ENCODE measurements around the gene DSCAM. TPM values are rescaled to one million over a fixed set of nuclear protein-coding genes. Genes with fewer than 3 reads are reported as not detected.
"Not testable (repeated sequence)": the region's sequence is repeated elsewhere in the genome, so short reads cannot be mapped to it uniquely, and the experiment has no call there.

Gene DSCAM
- total RNA-seq, 4 donors from 2014 or later, result 0.04 to 0.06 TPM; not detected in 2

GRCh38 chr21:40324389-40324788, 522.6 kb downstream of the DSCAM start:
- H3K27ac ChIP-seq, result no peak overlapping the region
- no peak for DNase-seq
- no peaks in the 10 kb centered on the region for H3K36me3 ChIP-seq
- TF ChIP-seq POLR2A (IDR thresholded peaks at IDR 0.05), result no peak
- TF ChIP-seq, protein P1, sequence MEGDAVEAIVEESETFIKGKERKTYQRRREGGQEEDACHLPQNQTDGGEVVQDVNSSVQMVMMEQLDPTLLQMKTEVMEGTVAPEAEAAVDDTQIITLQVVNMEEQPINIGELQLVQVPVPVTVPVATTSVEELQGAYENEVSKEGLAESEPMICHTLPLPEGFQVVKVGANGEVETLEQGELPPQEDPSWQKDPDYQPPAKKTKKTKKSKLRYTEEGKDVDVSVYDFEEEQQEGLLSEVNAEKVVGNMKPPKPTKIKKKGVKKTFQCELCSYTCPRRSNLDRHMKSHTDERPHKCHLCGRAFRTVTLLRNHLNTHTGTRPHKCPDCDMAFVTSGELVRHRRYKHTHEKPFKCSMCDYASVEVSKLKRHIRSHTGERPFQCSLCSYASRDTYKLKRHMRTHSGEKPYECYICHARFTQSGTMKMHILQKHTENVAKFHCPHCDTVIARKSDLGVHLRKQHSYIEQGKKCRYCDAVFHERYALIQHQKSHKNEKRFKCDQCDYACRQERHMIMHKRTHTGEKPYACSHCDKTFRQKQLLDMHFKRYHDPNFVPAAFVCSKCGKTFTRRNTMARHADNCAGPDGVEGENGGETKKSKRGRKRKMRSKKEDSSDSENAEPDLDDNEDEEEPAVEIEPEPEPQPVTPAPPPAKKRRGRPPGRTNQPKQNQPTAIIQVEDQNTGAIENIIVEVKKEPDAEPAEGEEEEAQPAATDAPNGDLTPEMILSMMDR (IDR thresholded peaks at IDR 0.05), result no peak
- H3K4me3 ChIP-seq, result no peak overlapping the region
- 12 to 18% methylated on average over 1 of the region's 1 CpG for WGBS, 2 donors
- intact Hi-C loops (cut with DNase I), result no loop called here
- H3K4me1 ChIP-seq, result no peaks in the 10 kb centered on the region
- H3K27me3 ChIP-seq, result no peaks in the 10 kb centered on the region
- H3K9me3 ChIP-seq, result no peaks in the 10 kb centered on the region

DNA sequence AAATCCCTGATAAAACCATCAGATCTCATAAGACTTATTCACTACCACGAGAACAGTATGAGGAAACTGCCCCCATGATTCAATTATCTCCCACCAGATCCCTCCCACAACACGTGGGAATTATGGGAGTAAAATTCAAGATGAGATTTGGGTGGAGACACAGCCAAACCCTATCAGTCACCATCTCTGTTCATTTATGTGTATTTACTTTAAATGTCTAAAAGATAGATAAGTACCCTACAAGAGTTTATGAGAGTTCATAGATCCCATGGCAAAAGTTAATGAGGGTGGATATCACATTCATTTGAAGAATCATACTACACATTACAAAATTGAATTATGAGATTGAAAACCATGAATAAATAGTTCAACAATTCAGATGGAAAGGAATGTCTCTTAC, 526.2 kb downstream of the DSCAM start:
- H3K4me3 ChIP-seq; H3K36me3 ChIP-seq; intact Hi-C loops (cut with DNase I); DNase-seq; H3K4me1 ChIP-seq; H3K9me3 ChIP-seq; H3K27ac ChIP-seq; H3K27me3 ChIP-seq: not testable (repeated sequence)
- WGBS, 2 donors, result 19 to 27% methylated on average over 2 of the region's 2 CpGs

- Histone ChIP-seq H3K36me3 (no peaks in the 10 kb centered on the region), H3K9me3 (no peaks in the 10 kb centered on the region), H3K4me3 (no peak overlapping the region), H3K27me3 (no peaks in the 10 kb centered on the region), H3K4me1 (no peaks in the 10 kb centered on the region), H3K27ac (no peak overlapping the region)
- WGBS, 2 donors, result 81 to 82% methylated on average over 4 to 9 of the region's 9 CpGs
- DNase-seq, result no peak
- TF ChIP-seq, protein P1 (IDR thresholded peaks at IDR 0.05), result no peak
- TF ChIP-seq POLR2A (IDR thresholded peaks at IDR 0.05), result no peak
- intact Hi-C loops (cut with DNase I), result no loop called here
Measured at GRCh38 chr21:40318371-40318770, 528.6 kb downstream of the DSCAM start.

DNA sequence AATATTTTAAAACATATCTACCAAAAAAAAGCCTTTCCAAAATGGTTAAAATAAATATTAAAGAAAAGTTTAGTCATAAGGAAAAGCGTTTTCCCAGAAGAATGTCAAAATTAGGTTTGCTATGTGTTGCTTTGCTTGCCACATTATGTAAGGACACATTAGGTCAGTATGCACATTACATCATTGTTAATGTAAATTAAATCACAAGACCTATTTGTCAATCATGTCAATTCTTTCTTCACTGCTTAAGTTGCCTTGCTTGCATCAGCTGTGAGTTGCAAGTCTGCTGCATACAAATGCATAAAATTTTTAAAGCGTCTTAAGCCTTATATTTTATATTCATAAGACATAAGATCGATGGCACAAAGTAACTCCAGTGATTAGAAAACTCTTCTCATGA, 530.9 kb downstream of the DSCAM start:
- WGBS, 2 donors, result 69 to 70% methylated on average over 3 of the region's 3 CpGs
- H3K27me3 ChIP-seq, result no peaks in the 10 kb centered on the region
- no peak for TF ChIP-seq POLR2A (IDR thresholded peaks at IDR 0.05)
- TF ChIP-seq, protein P1 (IDR thresholded peaks at IDR 0.05), result no peak
- H3K27ac ChIP-seq, result no peak overlapping the region
- no peaks in the 10 kb centered on the region for H3K9me3 ChIP-seq
- intact Hi-C loops (cut with DNase I), result no loop called here
- H3K36me3 ChIP-seq, result no peaks in the 10 kb centered on the region
- no peak overlapping the region for H3K4me3 ChIP-seq
- no peak for DNase-seq
- no peaks in the 10 kb centered on the region for H3K4me1 ChIP-seq

DNA sequence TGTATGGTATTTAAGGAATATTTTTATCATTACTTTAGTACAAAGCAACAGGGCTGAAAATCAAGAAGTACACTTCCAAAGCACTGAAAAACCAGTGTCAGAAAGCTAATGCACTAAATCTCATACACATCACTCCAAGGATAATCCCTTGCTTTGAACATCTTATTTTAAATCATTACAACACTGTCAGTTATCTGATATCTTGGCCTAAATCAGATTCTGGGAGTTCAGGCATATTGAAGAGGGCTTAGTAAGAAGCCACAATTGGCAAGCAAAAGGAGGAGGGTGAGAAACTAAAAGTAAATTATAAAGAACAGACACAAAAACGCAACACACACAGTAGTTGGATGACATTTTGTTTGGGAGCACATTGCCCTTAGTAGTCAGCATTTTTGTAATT, 531.3 kb downstream of the DSCAM start:
- Histone ChIP-seq H3K4me3 (no peak overlapping the region), H3K27ac (no peak overlapping the region), H3K4me1 (no peaks in the 10 kb centered on the region), H3K36me3 (no peaks in the 10 kb centered on the region), H3K9me3 (no peaks in the 10 kb centered on the region), H3K27me3 (no peaks in the 10 kb centered on the region)
- WGBS, 2 donors, result 45 to 61% methylated on average over 1 of the region's 1 CpG
- TF ChIP-seq POLR2A (IDR thresholded peaks at IDR 0.05), result no peak
- TF ChIP-seq, protein P1 (IDR thresholded peaks at IDR 0.05), result no peak
- DNase-seq, result no peak
- intact Hi-C loops (cut with DNase I), result no loop called here

DNA sequence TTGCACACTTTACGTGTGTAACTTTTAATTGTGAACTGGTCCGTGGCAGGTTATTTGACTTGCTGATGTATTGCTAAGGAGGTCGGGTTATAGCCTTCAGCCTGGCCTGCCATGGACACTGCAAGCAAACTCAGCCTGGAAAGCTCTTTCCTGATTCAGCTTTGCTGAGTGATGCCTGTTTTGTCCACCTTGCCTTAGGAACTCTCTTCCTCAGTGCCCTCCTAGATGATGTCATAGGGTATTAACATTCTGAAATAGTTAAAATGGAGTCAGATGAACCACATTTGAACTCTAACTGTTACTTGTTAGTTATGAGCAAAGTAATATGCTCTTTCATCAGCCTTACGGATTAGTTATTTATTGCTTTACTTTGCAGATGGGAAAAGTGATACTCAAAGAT, 533.7 kb downstream of the DSCAM start:
- no peaks in the 10 kb centered on the region for H3K36me3 ChIP-seq
- no peak for DNase-seq
- H3K4me3 ChIP-seq, result no peak overlapping the region
- H3K9me3 ChIP-seq, result no peaks in the 10 kb centered on the region
- no peaks in the 10 kb centered on the region for H3K4me1 ChIP-seq
- H3K27ac ChIP-seq, result no peak overlapping the region
- WGBS, 2 donors, result 80 to 88% methylated on average over 4 of the region's 4 CpGs
- no peaks in the 10 kb centered on the region for H3K27me3 ChIP-seq
- intact Hi-C loops (cut with DNase I), result no loop called here
- no peak for TF ChIP-seq POLR2A (IDR thresholded peaks at IDR 0.05)
- TF ChIP-seq, protein P1 (IDR thresholded peaks at IDR 0.05), result no peak
